Heart left ventricle (tissue), 16 donors: ENCODE data around the gene ACSL4. TPM values are rescaled to one million over a fixed set of nuclear protein-coding genes. Genes with fewer than 3 reads are reported as not detected.
"Not testable (repeated sequence)": the region's sequence is repeated elsewhere in the genome, so short reads cannot be mapped to it uniquely, and the experiment has no call there.

Experiments
- ATAC-seq, 4 donors: fragments of 200-7000 bp; cut with Tn5 transposase; one replicate each; pipeline ENCODE4 v1.9.1; 2020 to 2022; ENCODE audit warnings: moderate library complexity in 4 of 4, mild to moderate bottlenecking in 3 of 4, moderate number of reproducible peaks in 1 of 4
- DNase-seq, 5 donors: peaks; one replicate each; pipeline ENCODE4 v3.0.0-alpha.2; 2020
- H3K27ac ChIP-seq, 12 donors: fragments of 200-600 bp; sonication (generic) in 4 of 12; one replicate each; pipeline versions ENCODE4 v1.5.0 to v1.8.0; 2016 to 2022; ENCODE audit warnings: mild to moderate bottlenecking in 2 of 12
- H3K27me3 ChIP-seq, 9 donors: fragments of 200-600 bp; sonication (generic) in 2 of 9; one replicate each; pipeline versions ENCODE4 v1.5.1 to v1.8.0; 2016 to 2022; ENCODE audit warnings: mild to moderate bottlenecking in 3 of 9
- H3K36me3 ChIP-seq, 9 donors: fragments of 200-600 bp; sonication (generic) in 2 of 9; one replicate each; pipeline versions ENCODE4 v1.5.0 to v1.8.0; 2018 to 2022; ENCODE audit warnings: mild to moderate bottlenecking in 2 of 9
- H3K4me1 ChIP-seq, 12 donors: fragments of 200-600 bp; sonication (generic) in 4 of 12; one replicate each; pipeline versions ENCODE4 v1.5.0 to v1.8.0; 2016 to 2022; ENCODE audit warnings: mild to moderate bottlenecking in 3 of 12
- H3K4me3 ChIP-seq, 12 donors: fragments of 200-600 bp; sonication (generic) in 4 of 12; one replicate each; pipeline versions ENCODE4 v1.5.0 to v1.8.0; 2017 to 2022; ENCODE audit warnings: mild to moderate bottlenecking in 9 of 12, moderate library complexity in 4 of 12
- H3K9me3 ChIP-seq, 12 donors: fragments of 200-600 bp; sonication (generic) in 4 of 12; one replicate each; pipeline versions ENCODE4 v1.5.0 to v1.8.0; 2016 to 2022; ENCODE audit warnings: mild to moderate bottlenecking in 1 of 12
- CTCF ChIP-seq, 12 donors: fragments of 200-600 bp; sonication (generic) in 4 of 12; IDR thresholded peaks; one replicate each; pipeline versions ENCODE4 v1.5.0 to v1.8.0; 2018 to 2022; ENCODE audit warnings: antibody characterized with exemption in 12 of 12, mild to moderate bottlenecking in 5 of 12
- POLR2A ChIP-seq, 2 donors: fragments of 450-650 bp; IDR thresholded peaks; one replicate each; pipeline ENCODE4 v1.6.1; 2017; ENCODE audit warnings: antibody characterized with exemption in 2 of 2, mild to moderate bottlenecking in 2 of 2, moderate library complexity in 2 of 2
- WGBS, 4 donors: extraction: QIAGEN DNeasy Blood & Tissue Kit in 2 of 4; methylation state at CpG; one replicate each; pipeline versions ENCODE4 v1.1.5 to v1.1.7; 2013 to 2018; 5-methylcytosine and 5-hydroxymethylcytosine counted together
- intact Hi-C, 10 donors: fragments of 100-400 bp; cut with DNase I; formaldehyde crosslinking; loops; one replicate each; pipeline versions ENCODE4 v1.11.1 to v1.14.2; 2022
- polyA plus RNA-seq, 2 donors: library from polyadenylated mRNA; stranded (reverse); fragments of 200-250 nt; gene quantifications; one replicate each; pipeline ENCODE4 v1.2.3, GENCODE V29; 2013
- total RNA-seq, 9 donors: library from RNA; depleted of rRNA in 2 of 9; stranded (reverse); fragments of >200 nt in 2 of 9; fragmentation: NEBNext Ultra II Directional in 3 of 9; extraction: Animal tissue kit (Norgen Biotek cat#: 25700) in 3 of 9; gene quantifications; one replicate each; pipeline versions ENCODE4 v1.1.0 to v1.2.4, GENCODE V29; 2016 to 2023
- donor health status: ischemic (EF 13 %, LVEDD 7.1; RV severe dilation, severe dysfunction).
- donor health status: healthy with polysubstance abuse.
- donor health status: DM: no; HTN: yes; CAD: no.
- donor health status: DM: no; HTN: no; CAD: no.
- donor health status: ischemic (EF 25% LVEDD 6.9; RV normal size, moderate dysfunction).
- donor health status: ischemic (EF 25% LVEDD 5.7; RV mildly dilated, moderate dysfunction).
- donor health status: healthy.
- donor health status: DM: yes; HTN: yes; CAD: no.
- donor health status: ischemic (EF 35%, LVEDD 5.7; RV mildly dilated, moderate dysfunction).
- donor health status: nonischemic (EF 11% LVEDD 7.7; RV severe dilation, severe dysfunction).
- donor health status: DM: yes; HTN: yes; CAD: no.
- donor health status: PGD.
- donor health status: ischemic (EF 29% LVEDD 5.4; RV normal size, mild dysfunction).
- donor health status: nonischemic (EF 23%, LVEDD 6.1; RV moderate dilation, normal function).

Gene ACSL4
- total and polyA plus RNA-seq, 11 donors: 11.7 to 68.7 (median 54.9) TPM

GRCh38 chrX:109655502-109656201, 77.4 kb downstream of the ACSL4 start:
- peaks cover 0 to 30% (median 14%) of the 10 kb centered on the region in 9 donors for H3K36me3 ChIP-seq
- ATAC-seq: no peak
- H3K9me3 ChIP-seq: no peaks in the 10 kb centered on the region
- TF ChIP-seq CTCF (IDR thresholded peaks at IDR 0.05) (no peak), POLR2A (IDR thresholded peaks at IDR 0.05) (no peak)
- peaks cover 0 to 5% (median 0%) of the 10 kb centered on the region in 12 donors for H3K4me1 ChIP-seq
- no peaks in the 10 kb centered on the region for H3K27me3 ChIP-seq
- intact Hi-C loops: no loop called here
- no peak for DNase-seq
- no peak overlapping the region for H3K27ac ChIP-seq
- no peak overlapping the region for H3K4me3 ChIP-seq
- 49 to 55% (median 52%) methylated on average over 4 of the region's 4 CpGs for WGBS, 4 donors

GRCh38 chrX:109654516-109655109, 78.4 kb downstream of the ACSL4 start:
- Histone ChIP-seq H3K4me1 (peaks cover 0 to 5% (median 0%) of the 10 kb centered on the region in 12 donors), H3K36me3 (peaks cover 0 to 20% (median 14%) of the 10 kb centered on the region in 9 donors), H3K4me3 (no peak overlapping the region), H3K9me3 (no peaks in the 10 kb centered on the region), H3K27ac (no peak overlapping the region), H3K27me3 (no peaks in the 10 kb centered on the region)
- no peak for DNase-seq
- ATAC-seq: no peak
- no peak for TF ChIP-seq POLR2A (IDR thresholded peaks at IDR 0.05)
- no peak for TF ChIP-seq CTCF (IDR thresholded peaks at IDR 0.05)
- intact Hi-C loops: no loop called here
- 71 to 81% (median 76%) methylated on average over 5 of the region's 5 CpGs for WGBS, 4 donors

GRCh38 chrX:109644671-109645070, 88.4 kb downstream of the ACSL4 start:
- H3K4me1 ChIP-seq, H3K27ac ChIP-seq, H3K4me3 ChIP-seq, H3K36me3 ChIP-seq, DNase-seq, H3K9me3 ChIP-seq, H3K27me3 ChIP-seq, ATAC-seq, intact Hi-C loops: not testable (repeated sequence)
- WGBS, 4 donors: 89 to 96% (median 92%) methylated on average over 15 to 19 of the region's 19 CpGs

- WGBS, 4 donors: 83 to 95% (median 90%) methylated on average over 2 of the region's 2 CpGs
- Histone ChIP-seq H3K9me3 (no peaks in the 10 kb centered on the region), H3K36me3 (peaks cover 0 to 10% (median 0%) of the 10 kb centered on the region in 9 donors), H3K27me3 (no peaks in the 10 kb centered on the region), H3K4me3 (no peak overlapping the region), H3K4me1 (no peaks in the 10 kb centered on the region), H3K27ac (no peak overlapping the region)
- DNase-seq: no peak
- TF ChIP-seq CTCF (IDR thresholded peaks at IDR 0.05): no peak
- TF ChIP-seq POLR2A (IDR thresholded peaks at IDR 0.05): no peak
- intact Hi-C loops: no loop called here
- ATAC-seq: no peak
Observed at GRCh38 chrX:109643687-109644086, 89.4 kb downstream of the ACSL4 start.
